Progenitor cell of endocrine pancreas (in vitro differentiated cells): Measurements from ENCODE around the gene PLA2G4D. TPM values are rescaled to one million over a fixed set of nuclear protein-coding genes. Genes with fewer than 3 reads are reported as not detected.

Source experiments
- DNase-seq: peaks from one replicate; pipeline ENCODE4 v3.0.0; 2021; ENCODE audit warnings: low spot score; ENCODE audit not compliant: unreplicated experiment
- H3K27ac Mint-ChIP-seq: 2 replicates; pipeline ENCODE4 v1.8.0; 2021; ENCODE audit warnings: mild to moderate bottlenecking, moderate library complexity, mixed read lengths
- H3K27me3 Mint-ChIP-seq: 2 replicates; pipeline ENCODE4 v1.8.0; 2021; ENCODE audit warnings: mixed read lengths
- H3K36me3 Mint-ChIP-seq: 2 replicates; pipeline ENCODE4 v1.8.0; 2022; ENCODE audit warnings: mixed read lengths; ENCODE audit not compliant: insufficient read depth
- H3K4me1 Mint-ChIP-seq: 2 replicates; pipeline ENCODE4 v1.8.0; 2021; ENCODE audit warnings: low read depth, mixed read lengths
- H3K4me3 Mint-ChIP-seq: 2 replicates; pipeline ENCODE4 v1.8.0; 2021; ENCODE audit warnings: low read depth, mild to moderate bottlenecking, moderate library complexity, mixed read lengths
- H3K9me3 Mint-ChIP-seq: 2 replicates; pipeline ENCODE4 v1.8.0; 2021; ENCODE audit warnings: low read depth, mixed read lengths
- total RNA-seq: library from RNA; stranded (reverse); gene quantifications from 2 replicates; pipeline ENCODE4 v1.2.1, GENCODE V29; 2021
- TF ChIP-seq, protein P1 (sequence below): fragments of 200-600 bp; sonication (generic); IDR thresholded peaks from one replicate; pipeline ENCODE4 v1.5.0; 2021; ENCODE audit warnings: antibody characterized with exemption, mild to moderate bottlenecking; ENCODE audit not compliant: unreplicated experiment

PLA2G4D gene
- total RNA-seq, 1 donor from 2014 or later = not detected

DNA sequence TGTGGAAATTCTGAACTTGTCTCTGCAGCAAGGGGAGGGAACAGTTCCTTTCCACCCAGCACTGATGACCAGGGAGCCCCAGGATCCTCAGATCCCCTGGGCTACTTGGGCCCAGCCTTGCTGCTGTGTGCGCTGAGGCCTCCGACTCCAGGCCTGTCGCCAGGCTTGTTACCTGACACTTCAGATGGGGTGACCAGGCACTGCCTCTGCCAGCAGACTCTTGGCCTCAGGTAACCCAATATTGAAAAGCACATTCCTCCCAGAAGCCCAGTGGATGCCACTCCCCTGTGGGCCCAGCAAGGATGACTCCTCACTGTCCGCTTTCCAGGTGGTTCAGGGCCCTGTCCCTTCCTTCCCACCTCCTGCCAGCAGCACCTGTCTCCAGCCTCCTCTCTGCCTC lies 70.1 kb downstream of the PLA2G4D start:
- TF ChIP-seq, protein P1, sequence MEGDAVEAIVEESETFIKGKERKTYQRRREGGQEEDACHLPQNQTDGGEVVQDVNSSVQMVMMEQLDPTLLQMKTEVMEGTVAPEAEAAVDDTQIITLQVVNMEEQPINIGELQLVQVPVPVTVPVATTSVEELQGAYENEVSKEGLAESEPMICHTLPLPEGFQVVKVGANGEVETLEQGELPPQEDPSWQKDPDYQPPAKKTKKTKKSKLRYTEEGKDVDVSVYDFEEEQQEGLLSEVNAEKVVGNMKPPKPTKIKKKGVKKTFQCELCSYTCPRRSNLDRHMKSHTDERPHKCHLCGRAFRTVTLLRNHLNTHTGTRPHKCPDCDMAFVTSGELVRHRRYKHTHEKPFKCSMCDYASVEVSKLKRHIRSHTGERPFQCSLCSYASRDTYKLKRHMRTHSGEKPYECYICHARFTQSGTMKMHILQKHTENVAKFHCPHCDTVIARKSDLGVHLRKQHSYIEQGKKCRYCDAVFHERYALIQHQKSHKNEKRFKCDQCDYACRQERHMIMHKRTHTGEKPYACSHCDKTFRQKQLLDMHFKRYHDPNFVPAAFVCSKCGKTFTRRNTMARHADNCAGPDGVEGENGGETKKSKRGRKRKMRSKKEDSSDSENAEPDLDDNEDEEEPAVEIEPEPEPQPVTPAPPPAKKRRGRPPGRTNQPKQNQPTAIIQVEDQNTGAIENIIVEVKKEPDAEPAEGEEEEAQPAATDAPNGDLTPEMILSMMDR = no peak
- no peak overlapping the region for H3K4me3 Mint-ChIP-seq
- H3K9me3 Mint-ChIP-seq = peaks cover 22% of the 10 kb centered on the region
- H3K4me1 Mint-ChIP-seq = no peaks in the 10 kb centered on the region
- H3K36me3 Mint-ChIP-seq = peaks cover 6% of the 10 kb centered on the region
- no peak overlapping the region for H3K27ac Mint-ChIP-seq
- no peak for DNase-seq
- peaks cover 3% of the 10 kb centered on the region for H3K27me3 Mint-ChIP-seq

DNA sequence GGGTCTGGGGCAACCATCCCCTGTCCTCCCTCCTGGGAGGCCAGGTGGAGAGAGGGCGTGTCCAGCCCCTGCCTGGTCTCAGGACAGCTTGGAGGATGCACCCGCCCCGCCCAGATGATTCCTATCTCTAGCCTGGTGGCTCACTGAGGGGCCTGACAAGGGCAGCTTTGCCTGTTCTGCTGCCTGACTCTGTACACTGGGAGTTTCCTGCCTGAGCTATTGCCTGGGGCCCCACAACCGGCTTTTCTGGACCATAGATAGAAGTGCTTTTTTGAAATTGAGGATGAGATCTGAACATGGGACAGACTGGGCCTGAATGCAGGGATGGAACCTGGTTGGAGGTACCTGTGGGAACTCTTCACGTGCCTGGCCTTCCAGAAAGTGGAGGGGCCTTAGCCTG lies 72.8 kb downstream of the PLA2G4D start:
- H3K4me1 Mint-ChIP-seq = no peaks in the 10 kb centered on the region
- H3K36me3 Mint-ChIP-seq = peaks cover 6% of the 10 kb centered on the region
- TF ChIP-seq, protein P1 = no peak
- H3K27ac Mint-ChIP-seq = no peak overlapping the region
- DNase-seq = no peak
- no peaks in the 10 kb centered on the region for H3K27me3 Mint-ChIP-seq
- peaks cover 22% of the 10 kb centered on the region for H3K9me3 Mint-ChIP-seq
- no peak overlapping the region for H3K4me3 Mint-ChIP-seq

GRCh38 chr15:42020713-42021273 lies 73.6 kb downstream of the PLA2G4D start, which contains the start of gene PLA2G4E:
PLA2G4E (minus strand) TSS chr15:42021042; CDS start chr15:42021030, 12 bp downstream.
- peaks cover 22% of the 10 kb centered on the region for H3K9me3 Mint-ChIP-seq
- peaks cover 6% of the 10 kb centered on the region for H3K36me3 Mint-ChIP-seq
- no peak for DNase-seq
- H3K4me1 Mint-ChIP-seq = no peaks in the 10 kb centered on the region
- H3K27me3 Mint-ChIP-seq = no peaks in the 10 kb centered on the region
- H3K4me3 Mint-ChIP-seq = no peak within 1 kb of the TSS
- TF ChIP-seq, protein P1 = no peak
- H3K27ac Mint-ChIP-seq = peak within 1 kb of the TSS; percentile 78

GRCh38 chr15:42018306-42019224 lies 75.8 kb downstream of the PLA2G4D start:
- H3K36me3 Mint-ChIP-seq = peaks cover 4% of the 10 kb centered on the region
- H3K27me3 Mint-ChIP-seq = peaks cover 5% of the 10 kb centered on the region
- H3K4me1 Mint-ChIP-seq = no peaks in the 10 kb centered on the region
- no peak overlapping the region for H3K4me3 Mint-ChIP-seq
- H3K27ac Mint-ChIP-seq = no peak overlapping the region
- no peak for DNase-seq
- H3K9me3 Mint-ChIP-seq = peaks cover 14% of the 10 kb centered on the region
- TF ChIP-seq, protein P1 = no peak

Other genes with a start within 250 kb of the PLA2G4D start
- 6.6 and 7.9 TPM in 2 replicates for gene SPTBN5, start 200.5 kb downstream of the PLA2G4D start, total RNA-seq
- 17.2 and 18.4 TPM in 2 replicates for gene EHD4, start 122.0 kb downstream of the PLA2G4D start, total RNA-seq
- 0.09 TPM in 1 of 2 replicates, not detected in the other for gene PLA2G4E, start 73.5 kb downstream of the PLA2G4D start, total RNA-seq
- 0.60 and 0.87 TPM in 2 replicates for gene PLA2G4F, start 62.1 kb upstream of the PLA2G4D start, total RNA-seq
- gene VPS39, start 113.7 kb upstream of the PLA2G4D start, total RNA-seq = 85.4 and 88.9 TPM in 2 replicates
- gene GANC, start 178.6 kb upstream of the PLA2G4D start, total RNA-seq = 19.5 and 20.6 TPM in 2 replicates
- gene TMEM87A, start 178.9 kb upstream of the PLA2G4D start, total RNA-seq = 44.2 and 48.5 TPM in 2 replicates